ENCODE data around the gene TPRN.

- TF ChIP-seq CTCF (IDR thresholded peaks at IDR 0.05; ENCODE audit: low read length), result no peak
- TF ChIP-seq EZH2 (IDR thresholded peaks at IDR 0.05; ENCODE audit: borderline replicate concordance, low read length), result no peak
These were observed 13.2 kb downstream of the TPRN start for GRCh38 chr9:137187386-137187785.

Measured in OCI-LY1 (cell line).